Activated CD4-positive, alpha-beta T cell treated with anti-CD3 and anti-CD28 coated beads, Interleukin-2, amount 50 U/mL, for 16 hours (primary cell): ENCODE measurements around the gene MYO10.

Source experiments
- DNase-seq: peaks from one replicate; pipeline ENCODE4 v3.0.0-alpha.2; 2020

The MYO10 gene

DNA sequence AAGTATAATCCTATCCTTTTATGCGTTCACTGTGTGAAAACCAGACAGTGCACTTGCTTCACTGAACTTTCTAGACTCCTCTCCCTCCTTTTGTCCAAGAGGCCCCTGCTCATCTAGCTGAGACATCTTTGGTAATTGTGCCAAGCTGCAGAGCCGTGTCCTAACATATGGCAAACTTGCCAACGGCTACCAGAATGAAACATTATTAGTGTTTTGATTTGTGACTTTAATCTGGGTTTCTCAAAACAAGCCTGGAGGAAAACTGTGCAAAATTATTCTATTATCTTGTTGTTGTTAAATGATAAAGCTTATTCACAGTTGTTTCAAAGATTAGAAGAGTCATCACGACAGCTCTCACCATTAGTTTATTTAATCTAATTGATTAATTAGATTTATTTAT is 240.3 kb downstream of the MYO10 start:
- no peak for DNase-seq

DNA sequence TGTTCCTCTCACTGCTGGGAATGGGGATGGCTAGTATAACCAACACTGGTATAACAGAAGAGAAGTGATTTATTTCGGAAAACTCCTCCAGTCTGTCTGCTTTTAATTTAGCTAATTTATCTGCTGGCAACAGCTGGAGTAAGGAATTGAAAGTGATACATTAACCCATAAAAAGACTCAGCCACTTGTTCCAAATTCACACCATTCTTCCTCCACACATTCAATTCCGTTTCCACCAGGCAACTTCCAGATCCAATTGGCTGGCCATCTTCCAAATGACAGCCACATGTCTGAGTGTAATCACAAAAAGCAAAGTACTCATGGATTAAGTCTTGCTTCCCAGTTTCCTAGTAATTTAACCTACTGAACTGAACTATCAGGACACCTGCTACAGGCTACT is 242.2 kb downstream of the MYO10 start:
- DNase-seq, result no peak

DNA sequence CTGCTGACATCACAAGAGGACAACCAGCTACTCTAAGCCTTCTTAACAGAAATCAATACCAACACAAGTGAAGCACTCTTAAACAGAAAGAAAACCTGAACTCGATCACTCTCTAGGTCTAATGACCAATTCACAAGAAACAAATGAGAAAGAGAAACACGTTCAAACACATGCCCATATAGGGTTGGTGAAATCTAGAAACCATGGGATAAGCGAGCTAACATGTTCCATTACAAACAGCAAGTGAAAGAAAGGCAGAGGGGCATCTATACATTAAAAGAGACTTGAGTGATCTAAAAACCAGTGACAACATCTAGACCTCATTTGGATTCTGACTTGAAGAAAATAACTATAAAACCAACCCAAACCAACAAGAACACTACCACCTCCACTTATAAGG is 244.4 kb downstream of the MYO10 start:
- DNase-seq, result no peak

DNA sequence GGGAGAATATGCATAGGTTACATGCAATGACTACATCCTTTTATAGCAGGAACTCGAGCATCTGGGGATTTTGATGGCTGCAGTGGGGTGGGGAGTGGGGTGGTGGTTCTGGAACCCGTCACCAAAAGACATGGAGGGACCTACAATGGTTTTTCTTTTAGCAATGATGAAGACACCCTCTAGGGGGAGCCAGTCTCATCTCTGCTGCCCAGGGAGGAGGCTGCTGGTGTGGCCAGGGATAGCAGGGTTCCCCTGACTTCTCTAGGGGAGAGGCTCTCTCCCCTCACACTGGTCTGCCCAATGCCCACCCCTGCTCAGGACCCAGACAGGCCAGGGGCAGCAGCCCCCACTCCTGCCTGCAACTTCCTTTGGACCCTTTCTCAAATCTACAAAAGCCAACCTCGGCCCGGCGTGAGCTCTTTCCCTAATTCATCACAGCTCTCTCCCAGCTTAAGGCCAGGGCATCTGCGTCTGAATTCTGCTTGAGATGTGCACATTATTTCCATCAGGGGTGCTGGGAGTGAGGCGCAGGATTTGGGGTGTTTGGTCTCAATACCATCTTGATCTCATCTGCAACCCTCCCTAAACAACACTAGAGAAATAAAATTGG is 245.7 kb downstream of the MYO10 start:
- DNase-seq, result peak; percentile 54

DNA sequence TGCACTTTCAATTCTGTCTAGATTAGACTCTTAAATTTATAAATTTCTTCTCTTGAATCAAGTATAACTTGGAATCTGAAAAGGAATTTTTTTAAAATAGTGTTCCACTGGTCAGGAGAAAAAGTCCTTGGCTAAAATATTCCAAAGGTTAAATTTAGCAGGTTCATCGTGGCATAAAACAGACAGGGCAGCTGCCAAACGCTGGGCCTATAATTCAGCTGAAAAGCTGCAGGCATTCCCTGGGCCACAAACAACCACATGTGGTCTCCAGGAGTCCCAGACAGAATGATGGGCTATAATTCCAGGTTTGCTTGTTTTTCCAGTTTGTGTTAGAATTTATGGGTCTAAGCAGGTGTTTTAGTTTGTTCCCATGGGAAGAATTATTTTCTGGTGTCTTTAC is 248.2 kb downstream of the MYO10 start:
- DNase-seq, result no peak

DNA sequence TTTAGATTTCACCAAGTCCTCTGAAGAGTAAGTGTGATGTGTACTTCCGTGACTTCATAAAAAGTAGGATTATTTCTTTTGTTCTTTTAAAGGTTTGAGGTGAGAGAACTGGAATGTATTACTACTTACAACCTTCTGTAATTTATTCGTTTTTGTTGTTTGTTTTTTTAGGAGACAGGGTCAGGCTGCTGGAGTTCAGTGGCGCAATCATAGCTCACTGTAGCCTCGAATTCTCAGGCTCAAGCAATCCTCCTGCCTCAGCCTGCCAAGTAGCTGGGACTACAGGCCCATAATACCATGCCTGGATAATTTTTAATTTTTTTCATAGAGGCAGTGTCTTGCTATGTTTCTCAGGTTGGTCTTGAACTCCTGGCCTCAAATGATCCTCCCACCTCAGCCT is 251.0 kb downstream of the MYO10 start:
- DNase-seq, result no peak

DNA sequence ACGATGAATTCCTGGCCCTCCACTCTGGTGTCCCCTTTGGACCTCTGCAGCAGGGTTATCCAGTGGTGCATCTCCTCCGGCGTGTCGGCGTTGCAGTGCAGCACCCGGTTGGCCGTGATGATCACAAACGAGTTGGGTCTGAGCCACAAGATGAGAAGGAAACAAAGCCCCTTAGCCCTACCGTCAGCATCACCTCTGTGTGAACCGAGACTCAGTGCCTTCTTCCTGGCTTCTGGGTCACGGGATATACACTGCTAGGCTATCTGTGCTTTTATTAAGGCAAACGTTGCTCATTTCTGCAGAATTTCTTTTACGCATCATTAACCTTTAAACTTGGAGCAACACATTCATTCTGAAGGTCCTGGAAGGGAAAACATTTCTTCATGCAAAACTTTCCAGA is 254.2 kb downstream of the MYO10 start:
- no peak for DNase-seq

DNA sequence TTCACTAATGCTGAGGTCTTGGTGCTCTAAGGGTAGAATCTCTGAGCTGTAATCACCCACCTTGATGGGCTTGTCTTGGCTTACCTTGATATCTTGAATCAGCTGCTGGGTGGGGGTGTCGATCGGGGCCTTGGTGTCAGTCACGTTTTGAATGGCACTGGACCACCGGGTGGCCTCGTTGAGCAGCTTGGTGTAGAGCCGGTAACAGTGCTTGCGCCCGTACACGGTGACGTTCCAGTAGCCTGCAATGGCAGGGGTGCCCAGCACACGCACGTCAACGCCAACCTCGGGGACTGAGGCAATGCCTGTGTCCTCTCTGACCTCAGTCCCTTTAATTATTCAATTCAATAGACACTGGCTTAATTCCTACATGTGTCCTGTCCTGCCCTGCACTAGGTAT is 256.2 kb downstream of the MYO10 start:
- no peak for DNase-seq

DNA sequence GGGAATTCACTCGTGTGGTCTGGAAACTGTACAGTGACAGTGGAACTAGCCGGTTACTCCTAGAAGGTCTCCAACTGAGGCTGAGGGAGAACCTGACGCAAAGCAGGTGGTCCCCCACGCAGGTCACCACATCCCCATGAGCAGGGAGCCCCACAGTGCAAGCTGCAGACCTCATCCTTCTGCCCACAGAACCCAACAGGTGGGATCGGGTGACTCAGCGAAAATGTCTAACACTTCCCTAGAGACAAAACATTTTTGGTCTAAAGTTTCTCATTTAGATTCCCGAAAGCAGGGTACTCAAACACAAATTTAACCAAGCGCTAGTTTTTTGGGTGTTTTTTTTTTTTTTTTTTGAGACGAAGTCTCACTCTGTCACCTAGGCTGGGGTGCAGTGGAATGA is 256.9 kb downstream of the MYO10 start:
- DNase-seq, result no peak

DNA sequence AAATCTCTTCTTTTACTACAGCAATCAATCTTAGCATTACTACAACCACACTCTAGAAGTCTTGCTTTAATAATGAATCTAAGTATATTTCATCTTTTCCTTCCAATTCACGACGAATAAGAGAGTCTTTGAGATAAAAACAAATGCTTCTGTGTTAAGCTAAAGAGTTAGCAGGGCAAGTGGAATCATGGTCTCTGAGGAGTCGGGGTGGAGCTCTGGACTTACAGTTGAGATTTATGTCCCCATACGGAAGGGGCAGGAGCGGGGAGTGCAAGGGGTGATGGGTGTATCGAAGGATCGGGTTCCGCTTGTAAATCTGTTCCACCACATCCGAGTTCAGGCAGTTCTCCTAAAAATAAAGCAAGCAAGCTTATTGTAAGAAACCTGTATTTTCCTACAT is 260.3 kb downstream of the MYO10 start:
- no peak for DNase-seq

DNA sequence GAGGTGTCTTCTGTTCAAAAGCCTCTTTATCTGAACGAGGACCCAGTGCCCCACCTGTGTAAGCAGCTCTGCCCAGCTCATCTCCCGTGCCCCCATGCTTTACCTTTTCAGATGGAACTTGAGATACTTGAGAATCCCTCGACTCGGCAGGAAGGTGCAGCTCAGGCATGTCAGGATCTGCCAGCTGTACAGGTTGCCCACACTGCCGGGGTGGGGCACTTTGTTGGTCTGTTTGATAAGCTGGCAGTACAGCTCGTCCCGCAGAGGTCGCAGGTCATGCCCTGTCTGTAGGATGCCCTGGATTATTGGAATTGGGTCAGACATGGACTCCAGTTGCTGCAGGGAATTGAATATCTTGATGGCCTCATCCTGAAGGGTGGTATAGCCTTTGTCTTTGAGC is 261.3 kb downstream of the MYO10 start:
- DNase-seq, result no peak

DNA sequence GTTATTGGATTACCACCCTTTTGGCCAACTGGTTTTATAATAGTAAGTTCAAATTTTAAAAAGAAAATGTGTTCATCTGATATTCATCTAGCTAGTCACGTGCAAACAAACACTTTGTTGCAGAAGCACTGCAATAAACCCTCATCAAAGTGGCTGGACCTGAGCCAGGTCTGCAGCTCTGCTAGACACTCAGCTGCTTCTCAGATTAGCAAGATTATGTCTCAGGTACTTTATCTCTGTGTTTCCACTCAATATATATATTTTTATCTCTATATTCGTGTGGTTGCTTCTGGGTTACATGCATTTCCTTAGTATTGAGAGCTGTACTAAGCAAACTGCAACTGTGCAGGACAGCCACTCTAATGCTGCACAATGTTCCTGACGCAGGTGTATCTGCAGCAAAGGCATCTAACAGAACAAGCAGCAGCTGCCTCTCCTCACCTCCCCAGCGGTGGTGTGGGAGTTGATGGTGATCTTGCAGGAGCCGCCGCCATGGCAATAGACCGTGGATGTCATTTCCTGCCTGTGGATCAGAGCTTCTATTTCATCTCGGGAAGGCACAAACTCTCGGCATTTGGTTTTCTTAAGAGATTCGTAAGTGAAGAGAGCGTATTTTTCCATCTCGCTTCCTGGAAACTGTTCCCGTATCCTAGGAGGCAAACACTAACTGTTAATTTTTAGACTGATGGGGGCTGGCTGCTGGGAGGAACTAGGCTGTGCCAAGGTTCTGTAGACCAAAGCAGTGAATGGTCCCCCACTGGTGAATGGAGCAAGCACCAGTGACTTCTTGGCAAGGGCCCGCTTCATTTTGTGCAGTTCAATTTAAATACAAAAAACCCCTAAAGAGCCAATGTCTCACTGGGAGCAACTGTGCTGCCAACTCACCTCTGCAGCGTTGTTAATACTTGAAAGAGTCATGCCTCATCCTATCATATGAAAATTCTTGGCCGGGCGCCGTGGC is 262.6 kb downstream of the MYO10 start:
- no peak for DNase-seq

DNA sequence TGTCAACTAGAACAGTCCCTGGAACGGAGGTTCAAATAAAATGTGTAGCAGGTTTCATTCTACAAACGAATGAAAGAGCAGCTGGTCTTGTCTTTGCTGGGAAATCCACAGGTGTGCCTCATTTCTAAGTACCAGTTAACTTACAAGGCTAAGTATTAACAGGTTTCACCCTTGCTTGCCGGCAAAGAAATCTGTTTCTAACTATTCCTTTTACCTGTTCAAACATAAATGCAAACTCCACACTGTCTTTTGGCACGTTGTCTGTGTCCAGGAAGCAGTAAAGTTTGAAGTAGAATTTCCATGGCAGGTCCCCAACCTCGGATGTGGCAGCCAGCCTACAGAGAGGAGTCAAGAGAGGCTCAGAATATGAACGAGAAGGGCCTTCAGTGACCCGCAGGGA is 264.9 kb downstream of the MYO10 start:
- no peak for DNase-seq

DNA sequence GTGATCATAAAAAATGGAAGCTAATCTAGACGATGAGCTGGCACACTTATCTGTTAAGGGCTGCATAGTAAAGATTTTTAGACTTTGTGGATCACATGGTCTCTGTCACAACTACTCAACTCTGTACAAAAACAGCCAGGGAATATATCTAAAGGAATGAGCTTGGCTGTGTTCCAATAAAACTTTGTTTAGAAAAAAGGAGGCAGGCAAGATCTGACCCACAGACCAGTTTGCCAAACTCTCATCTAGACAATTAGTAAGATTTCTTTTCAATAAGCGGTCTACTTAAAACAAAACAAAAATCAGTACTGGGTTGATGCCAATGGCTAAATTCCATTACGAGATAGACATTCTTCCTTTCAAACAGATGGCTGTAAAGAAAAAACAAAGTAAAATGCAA is 266.3 kb downstream of the MYO10 start:
- DNase-seq, result no peak

DNA sequence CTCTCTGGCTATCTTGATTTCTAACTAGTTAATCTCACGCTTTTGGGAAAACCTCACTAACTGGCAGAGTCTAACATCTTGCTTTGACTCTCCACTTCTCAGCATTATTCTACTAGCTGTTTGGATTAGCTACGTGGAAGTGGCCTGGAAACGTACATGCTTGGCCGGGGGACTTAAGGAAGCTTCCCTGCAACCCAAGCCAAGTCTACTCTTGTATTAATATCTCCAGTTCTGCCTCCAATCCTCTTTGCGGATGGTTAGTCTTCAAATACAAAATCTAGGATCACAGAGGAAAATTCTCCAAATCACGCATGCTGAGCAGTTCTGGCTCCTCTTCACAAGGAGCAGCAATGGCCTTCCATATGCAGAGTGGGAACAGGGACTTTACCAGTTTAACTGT is 267.5 kb downstream of the MYO10 start:
- no peak for DNase-seq

DNA sequence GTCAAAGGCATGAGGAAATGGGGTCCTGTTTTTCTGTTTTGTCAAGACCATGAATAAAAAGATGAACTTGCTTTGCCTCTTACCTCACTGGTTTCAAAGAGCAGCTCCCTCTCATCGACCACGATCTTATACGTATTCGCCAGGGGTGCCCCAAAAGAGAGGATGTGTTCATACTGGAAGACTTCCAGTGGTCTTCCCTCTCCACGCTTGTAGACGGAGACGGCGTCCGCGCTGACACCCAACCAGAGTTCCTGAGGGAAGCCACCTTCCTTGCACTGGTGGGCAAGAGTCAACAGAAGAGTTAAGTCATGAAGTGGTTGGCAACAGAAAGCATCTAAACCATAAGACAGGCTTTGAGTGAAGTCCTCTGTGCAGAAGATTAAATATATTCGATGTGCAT is 267.9 kb downstream of the MYO10 start:
- no peak for DNase-seq

DNA sequence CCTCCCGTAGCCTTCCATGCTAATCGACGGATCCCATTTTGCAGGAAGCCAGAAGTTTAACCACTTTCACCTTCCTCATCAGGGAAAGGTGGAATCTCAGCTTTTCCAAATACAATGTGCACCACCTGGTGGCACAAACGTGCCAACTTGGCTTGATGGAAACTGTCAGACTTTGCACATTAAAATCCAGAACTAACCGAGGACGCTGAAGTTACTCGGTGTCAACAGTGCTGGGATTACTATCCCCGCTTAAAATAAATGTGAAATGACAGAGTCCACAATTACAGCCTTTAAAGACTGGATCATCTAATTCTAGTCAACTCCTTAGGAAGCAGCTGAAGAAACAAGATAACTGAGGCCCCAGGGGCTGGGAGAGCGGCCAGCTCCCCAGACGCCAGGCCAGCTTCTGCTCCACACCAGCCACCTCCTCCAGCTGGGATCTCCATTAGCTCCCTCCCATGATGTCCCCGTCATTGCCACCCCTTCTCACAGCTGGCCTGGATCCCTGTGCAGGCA is 269.1 kb downstream of the MYO10 start:
- no peak for DNase-seq

DNA sequence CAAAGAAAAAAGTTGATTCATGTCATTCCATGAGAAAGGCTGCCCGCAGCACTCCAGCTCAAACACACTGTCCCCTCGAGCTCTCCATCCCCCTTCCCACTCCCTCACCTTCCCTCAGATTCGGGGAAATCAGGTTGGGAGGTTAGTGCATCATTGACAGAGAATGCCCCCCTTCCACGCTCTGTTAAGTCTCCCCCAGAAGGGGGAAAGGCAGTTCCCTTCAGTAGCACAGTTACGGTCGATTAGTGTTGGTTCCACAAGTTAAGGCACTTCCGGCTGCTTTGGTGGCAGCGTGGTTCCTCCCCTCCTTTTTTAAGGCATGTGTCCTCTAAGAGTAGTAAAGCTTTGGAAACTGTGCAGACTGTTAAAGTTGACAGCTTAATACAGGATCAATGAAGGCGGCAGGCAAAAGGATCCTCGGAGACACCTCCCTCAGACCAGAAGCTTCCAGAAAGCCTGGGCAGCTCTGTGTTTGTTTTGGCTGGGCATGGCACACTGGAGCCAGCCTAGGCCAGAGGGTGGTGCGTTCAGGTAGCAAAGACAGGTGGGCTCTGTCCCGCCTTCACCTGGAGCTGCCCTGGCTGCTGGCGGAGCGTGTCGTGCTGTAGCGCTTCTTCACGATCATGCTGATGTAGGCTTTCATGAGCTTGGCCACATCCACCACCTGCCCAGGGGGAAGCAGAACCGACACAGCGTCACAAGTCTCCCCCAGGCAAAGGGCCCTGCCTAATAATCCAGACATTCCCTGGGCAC is 269.8 kb downstream of the MYO10 start:
- no peak for DNase-seq

DNA sequence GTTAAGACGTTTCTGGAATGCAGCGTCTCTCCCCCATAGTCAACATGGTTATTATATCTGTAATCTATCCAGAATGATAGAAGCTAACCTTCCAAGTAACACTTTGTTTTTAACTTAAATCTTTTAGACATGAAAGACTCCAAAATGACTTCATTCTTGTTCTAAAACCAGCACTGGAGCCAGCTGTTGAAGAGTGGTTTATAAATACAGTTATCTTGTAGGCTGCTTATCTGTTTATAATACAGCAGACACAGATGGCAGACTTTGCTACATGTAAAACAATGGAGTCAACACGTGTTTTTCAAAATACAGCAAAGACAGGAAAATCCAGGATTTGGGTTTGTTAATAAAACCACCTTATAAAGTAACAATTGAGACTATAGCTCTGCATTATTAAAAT is 270.5 kb downstream of the MYO10 start:
- DNase-seq, result no peak

DNA sequence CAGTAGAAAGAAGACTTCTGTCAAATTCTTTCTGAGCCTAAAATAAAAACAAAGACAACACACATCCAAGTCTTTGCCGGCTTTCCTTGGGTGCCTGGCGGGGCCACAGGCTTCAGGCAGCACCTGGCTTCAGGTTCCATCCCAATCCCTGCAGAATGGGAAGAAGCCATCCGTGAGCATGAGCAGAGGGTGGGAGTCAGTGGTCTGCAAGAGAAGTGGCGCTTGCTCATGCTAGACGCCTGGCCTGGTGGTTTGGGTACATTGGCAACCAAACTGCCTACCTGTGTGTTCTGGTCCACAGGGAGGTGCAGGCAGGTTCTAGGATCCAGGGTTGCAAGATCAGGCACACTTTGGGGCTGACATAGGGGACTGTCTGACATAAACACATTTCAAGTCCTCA is 271.7 kb downstream of the MYO10 start:
- DNase-seq, result no peak

DNA sequence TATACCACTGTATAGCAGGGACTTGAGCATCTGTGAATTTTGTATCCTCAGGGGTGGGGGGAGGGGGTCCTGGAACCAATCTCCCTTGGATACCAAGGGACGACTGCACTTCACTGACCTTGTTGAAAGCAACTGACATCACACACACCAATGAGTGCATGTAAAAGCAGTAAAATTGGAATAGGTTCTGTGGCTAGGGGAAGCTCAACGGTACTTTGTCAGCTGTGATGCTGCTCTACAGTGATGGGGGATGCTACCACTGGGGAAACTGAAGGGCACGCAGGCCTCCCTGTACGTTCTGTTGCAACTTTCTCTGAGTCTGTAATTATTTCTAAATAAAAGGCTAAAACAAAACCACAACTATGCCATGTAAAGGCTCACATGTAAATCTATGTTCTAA is 272.2 kb downstream of the MYO10 start:
- DNase-seq, result no peak

DNA sequence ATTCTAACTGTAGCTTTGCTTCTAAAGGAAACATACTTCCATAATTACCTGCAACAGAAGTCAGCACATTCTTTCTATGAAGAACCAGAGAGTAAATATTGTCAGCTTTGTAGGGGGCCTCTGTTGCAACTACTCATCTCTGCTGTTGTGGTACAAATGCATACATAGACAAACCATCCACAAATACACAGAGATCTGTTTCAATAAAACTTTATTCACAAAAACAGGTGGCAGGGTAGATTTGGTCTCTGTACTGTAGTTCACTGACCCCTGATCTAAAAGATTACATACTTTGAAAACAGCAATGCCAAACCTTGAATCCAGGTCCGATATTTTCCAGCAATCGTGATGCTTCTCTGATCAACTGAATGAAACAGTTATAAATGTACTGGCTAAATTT is 274.4 kb downstream of the MYO10 start:
- DNase-seq, result no peak

DNA sequence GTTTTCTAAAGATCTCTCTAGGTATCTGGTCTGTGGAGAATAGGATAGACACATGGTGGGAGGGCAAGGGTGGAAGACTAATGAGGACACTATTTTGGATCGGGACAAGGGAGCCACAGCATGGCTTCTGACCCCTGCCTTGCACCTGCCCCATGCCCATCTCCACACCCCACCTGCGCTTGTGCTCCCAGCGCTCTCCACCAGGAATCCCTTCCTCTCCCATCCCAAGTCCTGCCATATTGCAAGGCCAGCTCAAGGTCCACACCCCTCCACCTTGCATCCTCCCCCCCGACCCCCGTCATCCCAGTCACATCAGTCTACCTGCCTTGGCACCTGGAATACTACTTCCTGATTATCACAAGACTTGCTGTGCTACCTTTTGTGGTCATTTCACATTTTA is 275.1 kb downstream of the MYO10 start:
- DNase-seq, result no peak

DNA sequence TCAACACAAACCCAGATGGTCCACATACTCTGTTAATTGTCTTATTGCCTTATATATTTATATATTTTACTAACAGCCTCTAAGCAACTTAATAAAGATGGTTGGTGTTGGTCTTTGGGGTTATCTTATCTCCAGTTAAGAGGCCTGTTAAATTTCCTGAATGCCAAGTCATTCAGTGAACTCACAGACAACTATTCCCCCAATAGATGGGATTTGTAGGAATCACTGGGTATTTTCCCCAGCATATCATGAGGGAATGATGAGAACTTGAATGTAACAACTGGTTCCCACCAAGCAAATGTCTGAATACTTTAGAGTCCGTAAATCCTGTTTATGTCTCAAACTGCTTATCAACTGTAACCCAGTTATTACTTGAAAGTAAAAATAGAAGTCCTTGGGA is 276.6 kb downstream of the MYO10 start:
- DNase-seq, result no peak
